ENCODE results near the gene MTARC2. TPM values are rescaled to one million over a fixed set of nuclear protein-coding genes. Genes with fewer than 3 reads are reported as not detected.
A peak's percentile ranks its signal among the peaks of the same experiment; 100 is the strongest.

MTARC2 gene
- total RNA-seq, 1 experiment from 2014 or later: not detected

GRCh38 chr1:220809187-220809550, 61.0 kb downstream of the MTARC2 start:
- BruUV-seq (replicated peaks): no TSS peak
- CTCF ChIA-PET: no interaction called here

GRCh38 chr1:220809704-220810103, 61.6 kb downstream of the MTARC2 start:
- TF ChIP-seq EZH2 (IDR thresholded peaks at IDR 0.05; ENCODE audit: borderline replicate concordance, low read depth, low read length, poor library complexity, severe bottlenecking) (no peak), CTCF (conservative IDR thresholded peaks at IDR 0.05; ENCODE audit: low read depth, low read length) (no peak)
- intact Hi-C loops (cut with micrococcal nuclease; ENCODE audit: unreplicated experiment): loop anchor here (1.0 to 5.0 kb wide), 3 partner anchors 393 to 1648 kb away; no protein-coding TSS in a partner anchor
- CTCF ChIA-PET: interaction anchor here (0.6 kb wide), 2 partner anchors 69 to 720 kb away, joined by 3 to 4 read pairs; partner anchors contain the start of gene HLX
- Histone ChIP-seq H3K4me3 (ENCODE audit: low read depth, low read length, poor library complexity, severe bottlenecking) (no peak overlapping the region), H3K27me3 (replicated peaks; ENCODE audit: insufficient read depth, low read depth, low read length, poor library complexity) (no peaks in the 10 kb centered on the region), H3K36me3 (ENCODE audit: insufficient read depth, low read length, poor library complexity, severe bottlenecking) (no peaks in the 10 kb centered on the region), H3K4me1 (ENCODE audit: insufficient read depth, low read length, poor library complexity, severe bottlenecking) (peaks cover 7% of the 10 kb centered on the region), H3K27ac (ENCODE audit: low read depth, low read length, poor library complexity, severe bottlenecking) (no peak overlapping the region), H3K9me3 (ENCODE audit: low read depth, low read length, poor library complexity, severe bottlenecking) (no peaks in the 10 kb centered on the region)
- BruUV-seq (replicated peaks): no TSS peak
- no peak for DNase-seq (ENCODE audit: low spot score)
- POLR2A ChIA-PET (ENCODE audit: low non-redundant PET): no interaction called here

More at GRCh38 chr1:220809187-220809550, 61.0 kb downstream of the MTARC2 start:
- Histone ChIP-seq H3K4me3 (ENCODE audit: low read depth, low read length, poor library complexity, severe bottlenecking) (no peak overlapping the region), H3K9me3 (ENCODE audit: low read depth, low read length, poor library complexity, severe bottlenecking) (no peaks in the 10 kb centered on the region), H3K4me1 (ENCODE audit: insufficient read depth, low read length, poor library complexity, severe bottlenecking) (peaks cover 7% of the 10 kb centered on the region), H3K27me3 (replicated peaks; ENCODE audit: insufficient read depth, low read depth, low read length, poor library complexity) (no peaks in the 10 kb centered on the region), H3K36me3 (ENCODE audit: insufficient read depth, low read length, poor library complexity, severe bottlenecking) (no peaks in the 10 kb centered on the region), H3K27ac (ENCODE audit: low read depth, low read length, poor library complexity, severe bottlenecking) (no peak overlapping the region)
- intact Hi-C loops (cut with micrococcal nuclease; ENCODE audit: unreplicated experiment): no loop called here
- TF ChIP-seq EZH2 (IDR thresholded peaks at IDR 0.05; ENCODE audit: borderline replicate concordance, low read depth, low read length, poor library complexity, severe bottlenecking) (no peak), CTCF (conservative IDR thresholded peaks at IDR 0.05; ENCODE audit: low read depth, low read length) (no peak)
- POLR2A ChIA-PET (ENCODE audit: low non-redundant PET): no interaction called here
- DNase-seq (ENCODE audit: low spot score): no peak

GRCh38 chr1:220810179-220810653, 62.1 kb downstream of the MTARC2 start:
- H3K27ac ChIP-seq (ENCODE audit: low read depth, low read length, poor library complexity, severe bottlenecking): no peak overlapping the region

More at GRCh38 chr1:220810179-220810653, 62.1 kb downstream of the MTARC2 start:
- no peak for TF ChIP-seq EZH2 (IDR thresholded peaks at IDR 0.05; ENCODE audit: borderline replicate concordance, low read depth, low read length, poor library complexity, severe bottlenecking)
- peak; percentile 92 for TF ChIP-seq CTCF (conservative IDR thresholded peaks at IDR 0.05; ENCODE audit: low read depth, low read length)
- Histone ChIP-seq H3K9me3 (ENCODE audit: low read depth, low read length, poor library complexity, severe bottlenecking) (no peaks in the 10 kb centered on the region), H3K27me3 (replicated peaks; ENCODE audit: insufficient read depth, low read depth, low read length, poor library complexity) (no peaks in the 10 kb centered on the region), H3K4me3 (ENCODE audit: low read depth, low read length, poor library complexity, severe bottlenecking) (peak overlapping the region; percentile 14), H3K4me1 (ENCODE audit: insufficient read depth, low read length, poor library complexity, severe bottlenecking) (peaks cover 7% of the 10 kb centered on the region), H3K36me3 (ENCODE audit: insufficient read depth, low read length, poor library complexity, severe bottlenecking) (no peaks in the 10 kb centered on the region)
- ChIA-PET POLR2A (ENCODE audit: low non-redundant PET) (no interaction called here), CTCF (interaction anchor here (0.6 kb wide), 1 partner anchor 719 kb away, joined by 3 read pairs; no protein-coding TSS in a partner anchor)
- intact Hi-C loops (cut with micrococcal nuclease; ENCODE audit: unreplicated experiment): loop anchor here (1.0 to 5.0 kb wide), 3 partner anchors 393 to 1647 kb away; no protein-coding TSS in a partner anchor
- BruUV-seq (replicated peaks): no TSS peak
- DNase-seq (ENCODE audit: low spot score): peak; percentile 87
